AG09319 (cell line): ENCODE results near the gene HRC.

Experiments
- DNase-seq: peaks from one replicate; pipeline ENCODE4 v3.0.0-alpha.2; 2010; ENCODE audit warnings: low read depth; ENCODE audit errors: extremely low read depth
- CTCF ChIP-seq: IDR thresholded peaks from 2 replicates; pipeline ENCODE4 v1.5.1; 2011; ENCODE audit warnings: low read depth, mild to moderate bottlenecking, inconsistent platforms, low read length, moderate library complexity

HRC gene

GRCh38 chr19:49141352-49141751 is 13.8 kb downstream of the HRC start:
- no peak for TF ChIP-seq CTCF
- no peak for DNase-seq

GRCh38 chr19:49140951-49141350 is 14.2 kb downstream of the HRC start:
- no peak for TF ChIP-seq CTCF
- DNase-seq = no peak

GRCh38 chr19:49136771-49137171 is 18.4 kb downstream of the HRC start:
- no peak for TF ChIP-seq CTCF
- DNase-seq = no peak

- no peak for TF ChIP-seq CTCF
- no peak for DNase-seq
Observed at GRCh38 chr19:49135686-49136085, 19.5 kb downstream of the HRC start.

GRCh38 chr19:49133621-49134454 is 21.4 kb downstream of the HRC start:
- TF ChIP-seq CTCF = no peak; the same call in 1 of the 2 replicates
- no peak for DNase-seq

- no peak for TF ChIP-seq CTCF
- no peak for DNase-seq
Observed at GRCh38 chr19:49132974-49133609, 22.1 kb downstream of the HRC start.

- no peak for DNase-seq
- no peak for TF ChIP-seq CTCF
Observed at GRCh38 chr19:49130325-49130724, 24.9 kb downstream of the HRC start.
